Measurements from ENCODE around the gene KITLG.
A peak's percentile ranks its signal among the peaks of the same experiment; 100 is the strongest.
"Not testable (repeated sequence)": the region's sequence is repeated elsewhere in the genome, so short reads cannot be mapped to it uniquely, and the experiment has no call there.

The KITLG gene

DNA sequence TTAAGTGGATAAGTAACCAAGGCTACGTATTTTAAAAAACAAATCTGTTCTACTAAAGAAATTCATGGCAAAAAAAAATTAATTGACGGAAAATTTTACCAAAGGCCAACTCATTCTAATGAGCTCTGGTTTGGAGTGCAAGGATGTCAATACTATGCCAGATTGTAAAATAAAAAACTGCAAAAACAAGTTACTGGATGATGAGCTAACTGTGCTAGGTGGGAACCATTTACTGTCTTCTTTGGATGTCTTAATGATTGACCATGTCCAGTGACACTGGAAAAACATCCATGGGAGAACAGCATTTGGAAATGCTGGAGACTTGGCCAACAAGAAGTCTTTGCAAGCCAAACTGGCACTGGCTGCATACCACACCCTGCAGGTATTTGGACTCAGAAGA, 41.6 kb downstream of the KITLG start:
- DNase-seq: no peak

DNA sequence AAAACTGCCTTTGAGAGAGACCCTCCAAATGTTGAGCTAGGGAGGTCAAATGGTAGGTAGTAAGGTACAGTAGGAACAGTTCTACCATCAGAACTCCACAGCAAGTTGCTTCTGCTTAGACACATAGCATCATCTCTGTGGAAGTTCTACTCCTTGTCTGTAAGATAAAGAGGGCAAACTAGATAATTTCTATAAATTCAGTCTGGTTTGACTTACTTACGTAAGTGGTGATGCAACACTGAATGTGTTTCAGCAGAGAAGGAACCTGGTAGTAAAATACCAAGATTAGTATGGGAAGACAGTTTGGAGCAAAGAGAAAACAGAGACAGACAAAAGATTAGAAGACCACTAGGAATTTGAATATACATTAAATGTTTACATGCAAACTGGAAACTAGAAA, 42.0 kb downstream of the KITLG start:
- DNase-seq: no peak

DNA sequence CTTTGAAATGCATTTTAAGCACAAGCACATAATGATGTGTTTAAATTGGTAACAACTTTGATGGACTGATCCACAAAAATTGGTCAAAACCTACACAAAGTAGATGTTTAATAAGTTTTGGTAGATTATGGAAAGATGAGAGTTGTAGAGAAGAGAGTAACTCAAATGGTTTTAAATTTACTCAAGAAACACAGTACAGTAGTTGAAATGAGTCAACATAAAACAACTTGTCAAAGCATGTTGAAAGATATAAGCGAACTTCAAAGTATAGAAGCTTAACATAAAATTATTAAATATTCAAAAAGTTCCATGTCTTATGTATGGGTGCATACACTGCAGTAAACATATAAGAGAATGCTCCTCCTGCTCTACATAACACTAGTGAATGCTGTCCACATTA, 49.4 kb downstream of the KITLG start:
- DNase-seq: no peak

DNA sequence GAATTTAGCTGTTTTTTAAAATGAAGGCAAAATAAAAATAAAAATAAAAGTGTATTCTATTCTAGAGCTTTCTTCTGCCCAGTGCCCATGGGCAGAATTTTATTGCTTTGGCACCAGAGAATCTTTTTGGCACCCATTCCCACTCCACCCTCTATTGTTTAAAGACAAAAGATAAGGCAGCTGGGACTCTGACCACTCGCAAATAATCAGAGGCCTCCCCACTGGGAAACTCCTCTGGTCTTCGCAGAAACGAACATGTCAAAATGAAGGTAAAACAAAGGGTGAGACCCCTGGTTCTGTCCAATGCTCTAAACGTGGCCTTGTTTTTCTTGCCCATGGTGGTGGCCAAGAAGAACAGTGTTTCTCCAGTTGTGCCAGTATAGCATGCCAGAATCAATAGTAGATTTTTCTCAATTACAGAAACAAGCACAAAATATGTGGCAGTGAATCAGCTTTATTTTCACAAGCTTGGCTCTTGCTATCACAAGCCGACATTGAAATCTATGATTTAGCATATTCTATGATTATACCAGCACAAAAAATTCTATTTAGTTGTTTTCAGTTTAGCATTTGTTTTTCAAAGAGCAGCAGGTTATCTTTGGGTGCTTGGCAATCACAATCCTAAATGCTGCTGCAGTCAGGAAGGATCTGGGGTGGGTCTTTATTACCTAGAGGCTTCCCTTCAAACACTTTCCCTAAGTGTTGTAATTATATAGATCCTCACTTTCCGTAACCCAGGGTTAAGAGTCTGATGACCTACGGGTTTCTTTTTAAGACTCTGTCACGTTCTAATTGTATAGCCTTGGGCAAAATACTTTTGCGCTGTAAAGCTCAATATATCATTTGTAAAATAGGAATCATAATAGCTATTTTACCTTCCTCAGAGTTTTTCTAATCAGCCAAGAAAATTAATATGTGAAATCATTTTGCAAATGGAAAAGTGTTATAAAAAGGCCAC, 50.5 kb downstream of the KITLG start:
- peak; percentile 80 for DNase-seq

DNA sequence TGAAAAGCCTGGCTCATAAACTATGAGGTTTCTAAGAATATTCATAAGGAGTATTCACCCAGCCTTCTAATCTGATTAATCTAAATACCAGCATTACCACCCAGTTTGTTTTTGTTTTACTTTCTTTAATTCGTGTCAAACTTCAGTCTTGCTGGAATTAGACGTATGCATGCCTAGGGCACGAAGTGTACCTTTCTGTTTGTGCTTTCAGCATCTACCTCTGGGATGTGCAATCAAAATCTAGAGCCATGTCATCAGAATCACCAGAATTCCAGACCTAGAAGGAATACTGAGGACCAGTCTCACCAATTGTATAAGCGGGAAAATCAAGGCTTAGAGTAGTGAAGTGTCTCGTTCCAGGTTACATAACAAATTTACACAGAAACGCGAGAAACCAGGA, 57.3 kb downstream of the KITLG start:
- no peak for DNase-seq

DNA sequence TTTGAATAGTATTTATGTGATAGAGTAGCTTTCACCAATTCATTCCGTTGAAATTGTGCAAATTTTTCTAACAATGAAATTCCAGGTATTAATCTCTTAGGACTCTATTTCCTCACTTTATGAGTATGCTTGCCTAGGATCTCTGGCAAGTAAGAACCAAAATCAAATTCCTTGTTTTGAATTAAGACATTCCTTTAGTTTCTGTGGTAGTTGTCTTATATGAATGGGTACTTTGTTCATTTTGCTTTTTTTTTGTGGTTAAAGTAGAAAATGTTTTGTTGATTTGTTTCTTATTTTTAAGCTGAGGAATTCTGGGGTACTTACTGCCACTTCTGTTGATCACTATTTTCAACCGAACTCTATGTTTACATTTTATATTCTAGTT, 59.8 kb downstream of the KITLG start:
- DNase-seq: no peak

DNA sequence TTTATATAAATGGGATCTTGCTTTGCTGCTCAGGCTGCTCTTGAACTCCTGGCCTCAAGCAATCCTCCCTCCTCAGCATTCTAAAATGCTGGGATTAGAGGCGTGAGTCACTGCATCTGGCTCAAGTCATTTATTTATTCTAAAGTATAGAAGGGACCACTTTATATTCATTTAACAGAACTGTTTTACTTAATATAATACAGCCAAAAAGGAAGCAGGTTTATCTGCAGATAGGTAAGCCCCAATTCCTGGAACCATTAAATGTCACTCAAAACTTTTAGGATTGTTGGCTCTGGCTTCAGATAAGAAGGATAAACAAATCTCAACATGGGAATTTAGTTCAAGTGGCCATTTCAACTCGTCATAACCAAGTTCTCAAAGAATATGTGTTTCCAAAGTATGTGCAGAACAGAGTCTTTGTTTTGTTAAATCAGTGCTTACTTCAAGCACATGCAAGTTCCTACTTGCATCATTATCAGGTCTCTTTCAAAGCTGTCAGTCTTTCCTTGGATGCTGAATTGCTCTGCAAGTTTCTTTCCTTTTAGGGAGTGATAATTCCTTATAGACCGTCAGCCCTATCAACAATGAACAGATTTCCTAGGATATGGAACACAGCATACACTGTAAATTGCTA, 60.4 kb downstream of the KITLG start:
- DNase-seq: no peak

DNA sequence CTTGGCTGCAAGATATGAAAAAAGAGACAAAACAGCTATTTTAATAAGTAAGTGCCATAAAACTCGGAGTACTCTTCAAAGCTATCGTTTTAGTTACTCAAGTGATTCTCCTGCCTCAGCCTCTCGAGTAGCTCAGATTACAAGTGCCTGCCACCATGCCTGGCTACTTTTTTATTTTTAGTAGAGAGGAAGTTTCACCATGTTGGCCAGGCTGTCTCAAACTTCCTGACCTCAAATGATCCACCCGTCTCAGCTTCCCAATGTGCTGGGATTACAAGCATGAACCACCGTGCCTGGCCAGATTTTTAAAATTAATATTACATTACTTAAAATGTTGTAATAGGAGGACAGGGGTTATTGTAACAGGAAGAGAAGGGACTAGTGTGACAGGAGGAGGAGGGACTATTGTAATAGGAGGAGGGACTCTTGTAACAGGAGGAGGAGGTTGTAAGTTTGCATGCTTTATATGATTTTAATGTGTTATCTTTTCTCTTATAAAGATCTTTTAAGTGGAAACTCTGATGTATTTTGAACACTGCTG, 61.3 kb downstream of the KITLG start:
- no peak for DNase-seq

DNA sequence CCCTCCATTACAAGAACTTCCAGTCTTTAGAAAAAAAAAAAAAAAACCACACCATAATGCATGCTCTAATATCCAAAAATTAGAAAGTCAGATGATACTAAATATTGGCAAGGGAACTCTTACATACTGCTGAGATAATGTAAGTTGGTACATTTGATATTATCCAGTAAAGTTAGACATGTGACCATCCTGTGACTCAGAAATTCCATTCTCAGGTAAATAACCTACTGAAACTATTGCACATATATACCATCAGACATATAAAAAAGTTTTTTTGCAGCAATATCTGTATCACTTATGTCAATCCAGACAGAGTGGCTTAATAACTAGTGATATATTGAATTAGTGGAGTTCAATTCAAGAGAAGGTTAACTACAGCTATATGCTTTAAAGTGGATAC, 63.5 kb downstream of the KITLG start:
- DNase-seq: no peak

DNA sequence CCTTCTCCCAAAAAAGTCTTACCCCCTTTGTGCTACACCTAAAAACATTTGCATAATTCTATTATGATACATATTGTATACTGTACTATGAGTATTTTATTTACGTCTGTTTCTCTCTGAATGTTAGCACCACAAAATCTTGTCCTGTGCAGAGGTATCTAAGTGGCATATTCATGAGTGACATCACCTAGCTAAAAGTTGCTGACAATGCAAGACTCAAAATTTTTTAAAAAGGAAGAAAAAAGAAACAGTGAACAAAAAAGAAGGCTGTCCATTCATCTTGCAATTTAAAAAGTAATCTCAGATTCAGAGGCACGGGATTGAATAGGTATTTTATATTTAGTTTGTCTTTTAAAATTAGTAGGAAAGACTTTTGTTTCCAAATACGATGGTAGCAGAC, 69.4 kb downstream of the KITLG start:
- no peak for DNase-seq

DNA sequence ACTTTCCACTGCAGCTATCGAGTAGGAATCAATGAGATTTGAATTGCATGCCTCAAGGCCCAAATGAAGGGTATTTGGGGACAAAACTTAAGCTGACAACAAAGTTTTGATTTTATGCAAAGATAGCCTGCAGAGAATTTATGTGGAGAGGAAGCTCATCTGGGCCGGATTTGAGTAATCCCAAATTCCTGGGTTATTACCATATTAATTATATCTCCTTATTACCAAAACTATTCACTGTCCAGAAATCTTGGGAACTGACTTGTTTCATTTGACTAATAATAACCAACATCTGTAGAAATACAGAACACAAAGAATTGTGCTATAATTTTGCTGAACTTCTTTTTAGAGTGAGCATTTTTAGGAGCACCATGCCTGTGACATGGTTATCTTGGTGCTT, 70.4 kb downstream of the KITLG start:
- no peak for DNase-seq

DNA sequence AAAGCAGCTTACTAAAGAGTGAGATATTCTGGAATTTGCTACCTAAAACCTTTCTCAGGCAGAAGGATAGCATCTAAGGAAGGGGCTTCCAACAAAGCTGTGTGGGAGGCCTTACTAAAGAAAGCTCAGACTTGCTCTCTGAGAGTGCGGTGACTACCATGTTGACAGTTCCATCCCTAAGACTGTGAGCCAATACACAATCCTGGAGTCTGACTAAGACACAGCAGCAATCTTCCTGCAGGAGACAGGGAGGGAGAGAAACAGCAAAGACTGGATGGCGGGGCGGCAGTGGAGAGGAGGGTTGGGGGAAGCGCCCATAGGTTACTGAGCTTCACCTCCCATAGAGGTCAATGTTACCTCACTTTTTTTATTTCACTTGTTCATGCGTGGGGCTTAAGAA, 70.9 kb downstream of the KITLG start:
- DNase-seq: no peak

DNA sequence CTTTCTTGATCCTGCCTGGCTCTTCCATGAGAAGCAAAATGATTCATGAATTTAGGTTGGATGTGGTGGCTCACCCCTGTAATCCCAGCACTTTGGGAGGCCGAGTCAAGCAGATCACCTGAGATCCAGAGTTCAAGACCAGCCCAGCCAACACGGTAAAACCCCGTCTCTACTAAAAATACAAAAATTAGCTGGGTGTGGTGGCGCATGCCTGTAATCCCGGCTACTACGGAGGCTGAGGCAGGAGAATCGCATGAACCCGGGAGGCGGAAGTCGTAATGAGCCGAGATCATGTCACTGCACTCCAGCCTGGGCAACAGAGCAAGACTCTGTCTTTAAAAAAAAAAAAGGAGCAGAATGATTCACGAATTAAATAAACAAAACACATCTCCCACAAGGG, 72.4 kb downstream of the KITLG start:
- DNase-seq: not testable (repeated sequence)

DNA sequence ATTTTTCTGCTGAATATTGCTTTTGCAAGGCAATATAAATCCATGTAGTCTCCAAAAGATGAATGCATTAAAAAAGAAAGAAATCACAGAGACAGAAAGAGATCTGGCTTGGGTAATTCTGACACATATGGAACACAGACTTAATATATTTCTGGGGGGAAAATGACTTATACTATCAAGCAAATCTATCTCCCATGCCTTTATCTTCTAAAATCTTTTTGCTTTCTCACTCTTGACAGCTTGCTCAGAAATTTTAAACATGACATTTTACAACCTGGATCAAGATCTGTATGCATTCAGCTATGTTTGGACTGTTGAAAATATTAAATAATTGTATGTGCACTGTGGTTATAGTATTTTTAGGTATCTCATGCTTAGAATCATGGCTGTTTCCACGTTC, 73.0 kb downstream of the KITLG start:
- no peak for DNase-seq

DNA sequence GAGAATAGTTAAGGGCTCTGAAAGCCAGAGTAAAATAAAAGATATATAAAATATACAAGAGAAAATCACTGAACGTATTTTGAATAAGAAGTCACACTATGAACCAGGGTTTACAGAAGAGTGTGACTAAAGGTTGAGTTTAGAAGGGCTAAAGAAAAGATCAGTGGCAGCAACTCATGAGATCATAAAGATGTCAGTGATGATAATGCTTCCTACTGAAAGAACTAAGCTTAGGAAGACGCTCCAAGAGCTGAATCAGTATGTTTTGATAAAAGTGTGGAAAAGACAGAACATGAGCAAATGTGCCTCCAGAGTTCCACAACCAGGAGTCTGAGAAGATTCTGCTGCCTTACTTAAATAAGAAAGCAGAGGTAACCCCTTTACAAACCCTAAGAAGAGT, 74.6 kb downstream of the KITLG start:
- no peak for DNase-seq

DNA sequence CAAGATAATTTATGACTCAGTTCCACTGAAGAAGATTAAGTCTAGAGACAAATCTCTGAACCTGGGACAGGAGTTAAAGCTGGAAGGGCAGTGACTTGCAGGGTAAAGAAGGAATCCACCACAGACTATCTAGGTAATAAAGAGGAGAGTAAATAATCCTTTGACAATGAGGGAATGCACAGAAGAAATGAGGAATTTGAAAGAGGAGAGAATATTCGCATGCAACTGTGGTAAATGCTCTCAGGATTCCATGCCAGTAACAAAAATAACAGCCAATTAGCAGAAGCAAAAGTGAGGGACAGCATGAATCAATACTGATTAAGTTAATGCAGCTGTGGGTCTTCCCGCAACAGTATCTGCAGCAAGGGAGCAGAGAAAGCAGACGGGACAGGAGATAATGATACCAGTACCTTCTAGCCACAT, 77.0 kb downstream of the KITLG start:
- DNase-seq: no peak

DNA sequence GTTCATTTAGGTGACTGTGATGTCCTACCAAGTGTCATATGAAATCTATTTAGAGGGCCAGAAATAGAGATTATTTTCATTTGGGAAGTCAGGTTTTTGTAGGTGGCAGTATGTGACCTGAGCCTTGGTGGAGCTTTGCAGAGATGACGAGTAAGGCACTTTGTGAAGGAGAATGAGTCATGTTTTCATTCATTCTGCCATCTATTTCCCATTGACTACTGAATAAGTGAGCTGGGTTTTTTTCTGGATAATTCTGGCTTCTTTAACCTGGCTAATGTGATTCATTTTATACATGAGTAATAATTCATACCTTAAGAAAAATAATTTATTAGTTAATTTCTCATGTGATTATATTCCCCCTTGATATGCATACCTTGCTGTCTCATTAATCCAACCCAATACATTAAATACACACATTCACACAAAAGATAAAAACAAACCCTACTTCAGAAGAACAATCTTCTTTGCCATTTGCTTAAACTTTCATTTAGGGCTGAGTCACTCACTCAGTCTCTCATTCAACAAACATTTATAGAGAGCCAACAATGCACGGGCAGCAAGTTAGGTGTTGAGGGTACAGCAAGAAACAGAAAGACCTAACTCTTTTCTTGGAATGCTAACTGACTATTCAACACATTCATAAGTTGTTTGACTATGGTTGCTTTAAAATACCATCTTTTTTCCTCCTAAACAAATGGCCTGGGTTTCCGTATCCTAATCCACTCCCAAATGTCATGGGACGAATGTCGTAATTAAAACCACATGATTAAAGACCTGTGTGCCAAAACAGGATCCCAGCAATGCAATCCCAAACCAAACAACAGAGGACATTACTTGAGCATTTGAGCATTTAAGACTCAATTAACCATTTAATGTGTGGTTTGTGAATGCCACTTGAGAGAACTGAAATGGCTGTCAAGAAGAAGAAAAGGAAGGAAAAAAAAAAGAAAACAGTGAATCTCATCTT, 78.0 kb downstream of the KITLG start:
- no peak for DNase-seq

DNA sequence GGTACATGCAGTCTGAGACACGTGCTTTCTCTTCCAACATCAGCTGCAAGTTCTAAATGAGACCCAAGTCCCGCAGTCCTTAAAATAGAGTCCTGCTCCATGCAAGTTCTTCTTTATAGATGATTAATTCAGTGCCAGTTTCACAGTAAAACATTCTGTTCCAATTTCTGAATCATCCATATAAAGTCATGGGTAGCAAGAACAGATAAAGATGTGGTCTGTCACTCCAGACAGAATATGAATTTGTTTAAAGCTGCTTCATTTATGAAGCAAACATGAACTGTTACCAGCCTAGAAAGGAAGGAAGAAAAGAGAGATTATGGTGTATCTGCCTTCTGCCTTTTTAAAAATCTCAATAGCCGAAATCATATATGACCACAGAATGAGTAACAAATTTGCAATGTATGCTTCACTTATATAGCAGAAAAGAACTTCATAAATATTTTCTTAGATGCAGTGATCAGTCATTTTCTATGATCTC, 83.3 kb downstream of the KITLG start:
- DNase-seq: no peak

DNA sequence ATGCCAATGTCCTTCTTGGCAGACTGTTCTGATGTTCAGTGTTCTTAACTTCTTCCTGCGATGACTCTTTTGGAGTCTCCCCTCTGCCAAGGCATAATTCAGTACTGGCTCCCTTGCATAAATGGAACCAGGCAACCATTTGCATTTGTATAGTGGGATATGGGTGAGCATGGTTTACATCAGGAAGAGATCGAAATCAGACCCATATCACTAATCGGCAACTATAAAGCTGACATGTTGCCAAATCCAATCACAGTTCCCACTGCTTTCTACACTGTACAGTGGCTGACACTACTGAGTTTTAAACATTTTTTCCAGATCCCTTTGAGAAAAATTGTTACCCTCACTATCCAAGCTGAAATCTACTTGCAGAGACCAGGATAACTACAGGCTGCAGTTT, 83.8 kb downstream of the KITLG start:
- DNase-seq: no peak

DNA sequence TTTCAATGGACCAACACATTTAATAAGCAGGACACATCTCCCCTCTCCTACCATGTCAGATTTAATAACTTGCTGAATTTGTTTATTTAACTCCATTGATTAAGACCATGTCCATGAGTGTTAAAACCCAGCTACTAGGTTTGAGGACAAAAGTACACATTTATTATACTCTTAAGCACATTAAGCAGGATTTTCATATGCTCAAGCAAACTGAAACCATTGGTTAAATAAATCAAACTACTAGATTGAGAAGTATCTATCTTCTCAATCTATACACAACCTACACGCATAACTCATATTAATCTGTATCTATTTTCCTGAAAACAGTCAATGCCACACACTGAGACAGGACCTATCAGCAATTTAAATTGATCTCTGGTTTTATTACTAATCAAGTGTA, 85.2 kb downstream of the KITLG start:
- DNase-seq: no peak

DNA sequence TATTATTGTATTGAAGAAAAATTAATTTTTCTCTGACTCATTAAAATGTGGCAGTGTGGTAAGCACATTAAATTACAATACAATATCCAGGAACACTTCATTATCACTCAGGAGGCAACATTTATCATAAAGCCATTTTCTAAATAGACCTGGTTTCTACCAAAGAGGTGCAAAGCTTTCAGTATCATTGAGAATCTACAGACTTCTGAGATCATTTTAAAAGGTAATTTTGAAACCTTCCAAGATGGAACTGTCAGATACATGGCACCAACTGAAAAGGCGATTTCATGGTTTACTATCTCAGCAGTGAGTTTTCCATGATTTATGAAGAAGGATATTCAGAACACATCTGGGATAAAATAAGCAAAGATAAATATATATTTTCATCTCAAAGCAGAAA, 85.8 kb downstream of the KITLG start:
- no peak for DNase-seq

DNA sequence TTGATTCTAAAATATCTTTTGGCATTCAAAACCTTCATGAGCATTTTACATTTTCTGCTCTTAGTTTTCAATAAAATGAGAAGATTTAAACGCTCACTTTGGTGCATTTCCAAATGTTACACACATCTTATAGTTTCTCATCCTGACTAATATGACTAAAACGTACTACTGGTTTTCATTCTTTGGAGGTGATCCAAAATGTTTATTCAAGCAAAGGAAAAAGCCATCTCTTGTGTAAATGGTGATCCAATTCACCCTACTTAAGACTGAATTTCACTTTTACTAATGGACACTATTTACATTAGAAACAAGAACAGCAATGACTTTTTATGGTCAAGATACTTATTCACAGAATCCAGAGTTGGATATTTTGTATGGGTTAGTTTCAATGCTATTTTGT, 86.6 kb downstream of the KITLG start:
- DNase-seq: no peak

DNA sequence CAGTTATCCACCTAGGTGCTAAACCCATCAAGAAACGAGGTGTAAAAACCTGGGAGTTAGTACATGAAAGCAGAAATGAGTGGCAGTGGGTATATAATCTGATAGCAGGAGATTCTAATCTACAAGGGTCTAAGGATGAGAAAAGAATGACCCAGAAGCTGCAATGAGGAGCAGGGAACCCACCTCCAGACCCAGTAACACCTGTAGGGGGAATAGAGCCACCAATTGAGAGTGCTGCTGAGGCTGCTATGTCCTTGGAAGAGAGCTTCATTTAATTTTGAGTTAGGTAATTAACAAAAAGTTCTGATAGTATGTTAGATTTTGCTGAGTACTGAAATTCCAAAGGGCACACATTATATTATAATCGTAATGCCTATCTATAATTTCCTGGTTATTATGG, 89.8 kb downstream of the KITLG start:
- no peak for DNase-seq

Measured in NCI-H748 treated with DMSO at 0.1 percent for 48 hours (cell line).